K562 (cell line): Measurements from ENCODE around the gene KAZN. TPM values are rescaled to one million over a fixed set of nuclear protein-coding genes. Genes with fewer than 3 reads are reported as not detected.
A peak's percentile ranks its signal among the peaks of the same experiment; 100 is the strongest.

ENCODE experiments used
- ATAC-seq: fragments of 200-7000 bp; cut with Tn5 transposase; 3 replicates; pipeline ENCODE4 v1.9.1; 2020; ENCODE audit warnings: moderate library complexity
- BruUV-seq: library from RNA; stranded (reverse); fragments of 400-500 nt; replicated peaks from 2 replicates; lab custom pipeline; 2021; lab: Mats Ljungman, UMichigan
- CTCF ChIA-PET: fragments of 300-600 bp; formaldehyde crosslinking; extraction: SDS; loops from one replicate; lab custom pipeline; 2021; ENCODE audit warnings: low intra/inter-chr PET ratio; lab: Yijun Ruan, JAX
- POLR2A ChIA-PET: fragments of 300-600, 350-650 bp; sonication (Branson Sonifier 250); formaldehyde crosslinking; extraction: SDS; loops from one replicate; lab custom pipeline; 2021; ENCODE audit warnings: antibody characterized with exemption, inconsistent platforms; lab: Yijun Ruan, JAX
- DNase-seq, 4 experiments: peaks; one replicate each; pipeline versions ENCODE4 v3.0.0 to v3.0.0-alpha.2; 2011 to 2018; ENCODE audit warnings: low spot score in 3 of 4, mixed read lengths in 3 of 4; ENCODE audit errors: extremely low read depth in 1 of 4
- FAIRE-seq: peaks from 2 replicates; lab custom pipeline; 2011; peaks lifted over from hg19 to GRCh38; lab: Jason Lieb, UNC
- H2AFZ ChIP-seq: 2 replicates; pipeline ENCODE4 v1.6.0; 2011; ENCODE audit warnings: low read depth, low read length, control low read depth, inconsistent platforms
- H3K27ac ChIP-seq: fragments of 200-600 bp; 3 replicates; pipeline ENCODE4 v1.8.0; 2011; ENCODE audit warnings: low read depth, mild to moderate bottlenecking, control low read depth, inconsistent platforms, low read length, moderate library complexity, mixed read lengths; ENCODE audit errors: extremely low read depth
- H3K27me3 ChIP-seq, 2 experiments: fragments of 300-600 bp in 1 of 2; 2 replicates in 1 of 2; 3 replicates in 1 of 2; pipeline versions ENCODE4 v1.6.0 to v1.8.0; 2011; ENCODE audit warnings: inconsistent platforms in 2 of 2, low read length in 2 of 2, mild to moderate bottlenecking in 1 of 2, mixed read lengths in 1 of 2, moderate library complexity in 1 of 2; ENCODE audit not compliant: control insufficient read depth in 2 of 2, insufficient read depth in 2 of 2
- H3K36me3 ChIP-seq: fragments of 300-600 bp; 3 replicates; pipeline ENCODE4 v1.8.0; 2011; ENCODE audit warnings: mild to moderate bottlenecking, low read length, inconsistent platforms; ENCODE audit not compliant: control insufficient read depth, insufficient read depth
- H3K4me1 ChIP-seq, 2 experiments: fragments of 200-600 bp in 1 of 2; replicated peaks in 1 of 2; 2 replicates in 1 of 2; 3 replicates in 1 of 2; pipeline versions ENCODE4 v1.5.1 to v1.8.0; 2011; ENCODE audit warnings: inconsistent platforms in 2 of 2, low read length in 2 of 2, mild to moderate bottlenecking in 1 of 2, mixed read lengths in 1 of 2, moderate library complexity in 1 of 2; ENCODE audit not compliant: control insufficient read depth in 2 of 2, insufficient read depth in 2 of 2
- H3K4me2 ChIP-seq: 2 replicates; pipeline ENCODE4 v1.6.1; 2011; ENCODE audit warnings: low read length, control low read depth, inconsistent platforms, mixed read lengths; ENCODE audit not compliant: insufficient read depth
- H3K4me3 ChIP-seq: fragments of 200-600 bp; sonication (generic), shearing (Covaris generic); 2 replicates; pipeline ENCODE4 v1.5.1; 2016; ENCODE audit warnings: control low read depth, inconsistent platforms
- H3K79me2 ChIP-seq: fragments of 200-600 bp; 3 replicates; pipeline ENCODE4 v1.8.0; 2011; ENCODE audit warnings: low read length, inconsistent platforms; ENCODE audit not compliant: control insufficient read depth, insufficient read depth
- H3K9ac ChIP-seq, 2 experiments: 2 replicates each; pipeline versions ENCODE4 v1.6.0 to v1.6.1; 2011; ENCODE audit warnings: low read depth in 2 of 2, low read length in 2 of 2, control low read depth in 1 of 2, inconsistent platforms in 1 of 2, mild to moderate bottlenecking in 1 of 2, mixed read lengths in 1 of 2; ENCODE audit not compliant: insufficient read depth in 1 of 2
- H3K9me1 ChIP-seq: one replicate; pipeline ENCODE4 v1.6.0; 2011; ENCODE audit warnings: inconsistent platforms, mild to moderate bottlenecking, low read length, moderate library complexity; ENCODE audit not compliant: control insufficient read depth, insufficient read depth
- H3K9me3 ChIP-seq: replicated peaks from 2 replicates; pipeline ENCODE4 v1.5.1; 2011; ENCODE audit warnings: low read depth, low read length, inconsistent platforms; ENCODE audit not compliant: control insufficient read depth, insufficient read depth
- H4K20me1 ChIP-seq: replicated peaks from 2 replicates; pipeline ENCODE4 v1.6.1; 2011; ENCODE audit warnings: low read length, inconsistent platforms, mixed read lengths; ENCODE audit not compliant: control insufficient read depth, insufficient read depth
- CBX8 ChIP-seq: fragments of 200-600 bp; sonication (generic); IDR thresholded peaks from 2 replicates; pipeline ENCODE4 v1.6.1; 2012; ENCODE audit warnings: borderline replicate concordance, mixed run types, low read depth, mild to moderate bottlenecking, moderate library complexity, mixed read lengths, low read length, control low read depth, inconsistent platforms; ENCODE audit not compliant: poor library complexity, severe bottlenecking; ENCODE audit errors: extremely low read depth
- CHCHD3 ChIP-seq: fragments of 250-450 bp; sonication (Bioruptor Pico); IDR thresholded peaks from 2 replicates; pipeline ENCODE4 v2.1.2; 2022; ENCODE audit warnings: mild to moderate bottlenecking
- HIVEP1 ChIP-seq: fragments of 250-450 bp; sonication (Bioruptor Pico); IDR thresholded peaks from 2 replicates; pipeline ENCODE4 v1.4.0; 2020; ENCODE audit warnings: mild to moderate bottlenecking
- MYC ChIP-seq, 2 experiments: fragments of 250-450 bp in 1 of 2; sonication (Bioruptor Pico) in 1 of 2; IDR thresholded peaks; 2 replicates each; pipeline versions ENCODE4 v1.5.1 to v1.6.1; 2012 to 2021; ENCODE audit warnings: low read depth in 2 of 2, borderline replicate concordance in 1 of 2, improper control_type of control experiment in 1 of 2, low read length in 1 of 2, mild to moderate bottlenecking in 1 of 2, moderate library complexity in 1 of 2
- PHF21A ChIP-seq: fragments of 450-650 bp; IDR thresholded peaks from 2 replicates; pipeline ENCODE4 v1.6.1; 2017; ENCODE audit warnings: low read depth, borderline replicate concordance
- PRPF4 ChIP-seq: fragments of 200-400 bp; formaldehyde crosslinking; IDR thresholded peaks from one replicate; pipeline ENCODE4 v1.6.1; 2017; ENCODE audit warnings: low read length, low read depth, mild to moderate bottlenecking; ENCODE audit not compliant: insufficient read depth, poor library complexity, severe bottlenecking
- TFAP4 ChIP-seq: sonication (generic); formaldehyde crosslinking; IDR thresholded peaks from 2 replicates; pipeline ENCODE4 v1.8.0; 2022; ENCODE audit warnings: missing genetic modification reagents, mild to moderate bottlenecking, moderate library complexity, borderline replicate concordance
- ZNF121 ChIP-seq: sonication (generic); formaldehyde crosslinking; conservative IDR thresholded peaks from 2 replicates; pipeline ENCODE4 v1.8.0; 2022; ENCODE audit warnings: missing genetic modification reagents
- ZNF23 ChIP-seq: fragments of 250-450 bp; sonication (Bioruptor Pico); IDR thresholded peaks from 2 replicates; pipeline ENCODE4 v1.4.0; 2020; ENCODE audit warnings: mild to moderate bottlenecking
- ZNF77 ChIP-seq: fragments of 250-450 bp; sonication (Bioruptor Pico); IDR thresholded peaks from 2 replicates; pipeline ENCODE4 v1.5.0; 2020
- WGBS: fragments of 100-300 bp; shearing (Covaris generic); methylation state at CpG from one replicate; pipeline ENCODE4 v1.1.6; 2016; ENCODE audit warnings: low coverage, mixed read lengths; ENCODE audit not compliant: insufficient coverage; ENCODE audit errors: missing lambda C conversion rate; 5-methylcytosine and 5-hydroxymethylcytosine counted together
- in situ Hi-C: fragments of 300-500 bp; cut with MboI; formaldehyde crosslinking; loops from 4 replicates; pipeline ENCODE4 v1.15.0; 2018; ENCODE audit warnings: inconsistent platforms, mixed read lengths
- intact Hi-C: fragments of 100-400 bp; cut with micrococcal nuclease; formaldehyde crosslinking; loops from 2 replicates; pipeline ENCODE4 v1.14.2; 2022
- polyA plus RNA-seq, 8 experiments: library from polyadenylated mRNA; depleted of rRNA in 4 of 8; stranded (reverse) in 5 of 8; unstranded in 3 of 8; fragments of >200 nt; fragmentation: Nextera tagmentation in 2 of 8; fragmentation: Illumina TruSeq in 1 of 8; extraction: Ambion mirVana in 2 of 8; extraction: Trizol in 1 of 8; gene quantifications; 2 replicates each; pipeline versions ENCODE4 v1.2.1 to v1.2.3, GENCODE V29; 2011 to 2014; ENCODE audit warnings: inconsistent platforms in 1 of 8, missing spikeins in 1 of 8
- total RNA-seq, 7 experiments: library from RNA; depleted of rRNA in 6 of 7; stranded (reverse); fragments of >200 nt in 6 of 7; fragmentation: Illumina TruSeq in 2 of 7; extraction: Trizol in 2 of 7; gene quantifications; 2 replicates each; pipeline versions ENCODE4 v1.2.1 to v1.2.3, GENCODE V29; 2011 to 2021; ENCODE audit warnings: low replicate concordance in 1 of 7
- TF ChIP-seq, protein P1 (sequence below): fragments of 150-350 bp; IDR thresholded peaks from 2 replicates; pipeline ENCODE4 v1.6.1; 2014; ENCODE audit warnings: low read depth, mild to moderate bottlenecking, low read length, borderline replicate concordance
- TF ChIP-seq, protein P2 (sequence below): sonication (generic); formaldehyde crosslinking; IDR thresholded peaks from 2 replicates; pipeline ENCODE4 v1.8.1; 2023; ENCODE audit warnings: mild to moderate bottlenecking, missing genetic modification reagents

KAZN gene
- total and polyA plus RNA-seq, 9 of the 15 experiments (the other 6 are each of a cell fraction or from before 2014, with no cell fraction given) = 2.1 to 21.6 (median 5.4) TPM

- no peak for TF ChIP-seq CBX8
- 0 out of 2 replicates have a peak, but pooled peaks have one; percentile 21 for TF ChIP-seq MYC (IDR thresholded peaks at IDR 0.05; ENCODE audit: low read depth, low read length)
- TF ChIP-seq MYC (CRISPR knock-in tag; IDR thresholded peaks at IDR 0.05; ENCODE audit: borderline replicate concordance, low read depth) = no peak
- TF ChIP-seq ZNF77 (CRISPR knock-in tag) = no peak
- TF ChIP-seq, protein P1, sequence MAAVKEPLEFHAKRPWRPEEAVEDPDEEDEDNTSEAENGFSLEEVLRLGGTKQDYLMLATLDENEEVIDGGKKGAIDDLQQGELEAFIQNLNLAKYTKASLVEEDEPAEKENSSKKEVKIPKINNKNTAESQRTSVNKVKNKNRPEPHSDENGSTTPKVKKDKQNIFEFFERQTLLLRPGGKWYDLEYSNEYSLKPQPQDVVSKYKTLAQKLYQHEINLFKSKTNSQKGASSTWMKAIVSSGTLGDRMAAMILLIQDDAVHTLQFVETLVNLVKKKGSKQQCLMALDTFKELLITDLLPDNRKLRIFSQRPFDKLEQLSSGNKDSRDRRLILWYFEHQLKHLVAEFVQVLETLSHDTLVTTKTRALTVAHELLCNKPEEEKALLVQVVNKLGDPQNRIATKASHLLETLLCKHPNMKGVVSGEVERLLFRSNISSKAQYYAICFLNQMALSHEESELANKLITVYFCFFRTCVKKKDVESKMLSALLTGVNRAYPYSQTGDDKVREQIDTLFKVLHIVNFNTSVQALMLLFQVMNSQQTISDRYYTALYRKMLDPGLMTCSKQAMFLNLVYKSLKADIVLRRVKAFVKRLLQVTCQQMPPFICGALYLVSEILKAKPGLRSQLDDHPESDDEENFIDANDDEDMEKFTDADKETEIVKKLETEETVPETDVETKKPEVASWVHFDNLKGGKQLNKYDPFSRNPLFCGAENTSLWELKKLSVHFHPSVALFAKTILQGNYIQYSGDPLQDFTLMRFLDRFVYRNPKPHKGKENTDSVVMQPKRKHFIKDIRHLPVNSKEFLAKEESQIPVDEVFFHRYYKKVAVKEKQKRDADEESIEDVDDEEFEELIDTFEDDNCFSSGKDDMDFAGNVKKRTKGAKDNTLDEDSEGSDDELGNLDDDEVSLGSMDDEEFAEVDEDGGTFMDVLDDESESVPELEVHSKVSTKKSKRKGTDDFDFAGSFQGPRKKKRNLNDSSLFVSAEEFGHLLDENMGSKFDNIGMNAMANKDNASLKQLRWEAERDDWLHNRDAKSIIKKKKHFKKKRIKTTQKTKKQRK = no peak
These were observed 250.6 kb downstream of the KAZN start (continued) for GRCh38 chr1:14849038-14849437.

GRCh38 chr1:14850563-14850962 lies 252.1 kb downstream of the KAZN start:
- ChIA-PET POLR2A (interaction anchor here (1.6 kb wide), 1 partner anchor 63 kb away, joined by 3 read pairs; no protein-coding TSS in a partner anchor), CTCF (interaction anchor here (1.3 kb wide), 2 partner anchors 244 to 284 kb away, joined by 3 to 5 read pairs; no protein-coding TSS in a partner anchor)
- peaks cover 31 to 37% of the 10 kb centered on the region in 2 experiments for H3K27me3 ChIP-seq
- FAIRE-seq = peak; percentile 26
- H3K27ac ChIP-seq = no peak overlapping the region
- H2AFZ ChIP-seq = no peak overlapping the region
- peak; percentile 85 for ATAC-seq
- peaks cover 0 to 6% of the 10 kb centered on the region in 2 experiments; a peak in 4 of 5 replicates for H3K4me1 ChIP-seq
- BruUV-seq = no TSS peak
- H4K20me1 ChIP-seq = no peaks in the 10 kb centered on the region
- in situ Hi-C loops (loop anchor here (25.0 kb wide), 1 partner anchor 738 kb away; no protein-coding TSS in a partner anchor), intact Hi-C loops (loop anchor here (2.0 kb wide), 1 partner anchor 72 kb away; no protein-coding TSS in a partner anchor)
- H3K79me2 ChIP-seq = no peaks in the 10 kb centered on the region
- no peak overlapping the region for H3K9ac ChIP-seq
- DNase-seq = peak; percentile 36 to 55 (median 38)
- H3K4me2 ChIP-seq = no peak overlapping the region
- H3K4me3 ChIP-seq = no peak overlapping the region
- H3K9me1 ChIP-seq = no peaks in the 10 kb centered on the region
- no peaks in the 10 kb centered on the region for H3K9me3 ChIP-seq
- H3K36me3 ChIP-seq = no peaks in the 10 kb centered on the region
- WGBS = 22% methylated on average over 5 of the region's 5 CpGs
- TF ChIP-seq MYC (IDR thresholded peaks at IDR 0.05; ENCODE audit: low read depth, low read length) = no peak
- no peak for TF ChIP-seq MYC (CRISPR knock-in tag; IDR thresholded peaks at IDR 0.05; ENCODE audit: borderline replicate concordance, low read depth)
- TF ChIP-seq HIVEP1 = no peak
- no peak for TF ChIP-seq CHCHD3 (CRISPR knock-in tag)
- TF ChIP-seq PHF21A = no peak
- no peak for TF ChIP-seq ZNF121 (CRISPR knock-in tag)
- TF ChIP-seq TFAP4 (CRISPR knock-in tag) = 0 out of 2 replicates have a peak, but pooled peaks have one; percentile 9
- TF ChIP-seq, protein P2, sequence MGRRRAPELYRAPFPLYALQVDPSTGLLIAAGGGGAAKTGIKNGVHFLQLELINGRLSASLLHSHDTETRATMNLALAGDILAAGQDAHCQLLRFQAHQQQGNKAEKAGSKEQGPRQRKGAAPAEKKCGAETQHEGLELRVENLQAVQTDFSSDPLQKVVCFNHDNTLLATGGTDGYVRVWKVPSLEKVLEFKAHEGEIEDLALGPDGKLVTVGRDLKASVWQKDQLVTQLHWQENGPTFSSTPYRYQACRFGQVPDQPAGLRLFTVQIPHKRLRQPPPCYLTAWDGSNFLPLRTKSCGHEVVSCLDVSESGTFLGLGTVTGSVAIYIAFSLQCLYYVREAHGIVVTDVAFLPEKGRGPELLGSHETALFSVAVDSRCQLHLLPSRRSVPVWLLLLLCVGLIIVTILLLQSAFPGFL (CRISPR knock-in tag) = no peak
- TF ChIP-seq PRPF4 = no peak
- TF ChIP-seq ZNF23 (CRISPR knock-in tag) = no peak
